ACC112 (cell line): Measurements from ENCODE around the gene TIMM50.

Experiments
- H2AFZ ChIP-seq: fragments of 200-600 bp; sonication (generic); one replicate; pipeline ENCODE4 v1.6.0; 2017; ENCODE audit warnings: antibody characterized with exemption, low read length; ENCODE audit not compliant: unreplicated experiment
- H3K27ac ChIP-seq: fragments of 200-600 bp; sonication (generic); 2 replicates; pipeline ENCODE4 v1.5.1; 2014; ENCODE audit warnings: low read depth, mild to moderate bottlenecking, antibody characterized with exemption, low read length, moderate library complexity
- H3K27me3 ChIP-seq: fragments of 200-600 bp; sonication (generic); 2 replicates; pipeline ENCODE4 v1.6.1; 2014; ENCODE audit warnings: mild to moderate bottlenecking, antibody characterized with exemption, low read length, moderate library complexity, mixed read lengths; ENCODE audit not compliant: insufficient read depth
- H3K36me3 ChIP-seq: fragments of 200-600 bp; sonication (generic); 2 replicates; pipeline ENCODE4 v1.6.1; 2016; ENCODE audit warnings: mild to moderate bottlenecking, antibody characterized with exemption, low read length, moderate library complexity, mixed read lengths; ENCODE audit not compliant: insufficient read depth
- H3K4me1 ChIP-seq: fragments of 200-600 bp; sonication (generic); one replicate; pipeline ENCODE4 v1.6.1; 2016; ENCODE audit warnings: low read length, mixed read lengths; ENCODE audit not compliant: insufficient read depth, unreplicated experiment, control insufficient read depth
- H3K4me3 ChIP-seq: fragments of 200-600 bp; sonication (generic); 2 replicates; pipeline ENCODE4 v1.5.1; 2014; ENCODE audit warnings: mild to moderate bottlenecking, low read depth, low read length
- H3K79me2 ChIP-seq: fragments of 200-600 bp; sonication (generic); one replicate; pipeline ENCODE4 v1.6.0; 2016; ENCODE audit warnings: low read length; ENCODE audit not compliant: control insufficient read depth, unreplicated experiment, insufficient read depth

The TIMM50 gene

GRCh38 chr19:39533003-39533512 lies 52.4 kb downstream of the TIMM50 start:
- Histone ChIP-seq H3K27me3 (no peaks in the 10 kb centered on the region), H3K27ac (no peak overlapping the region), H2AFZ (no peak overlapping the region), H3K36me3 (no peaks in the 10 kb centered on the region), H3K79me2 (peaks cover 14% of the 10 kb centered on the region), H3K4me1 (peaks cover 5% of the 10 kb centered on the region), H3K4me3 (peak overlapping the region; percentile 99; the same call in 1 of the 2 replicates)

- H3K4me3 ChIP-seq = no peak overlapping the region
- no peak overlapping the region for H3K27ac ChIP-seq
- H3K36me3 ChIP-seq = no peaks in the 10 kb centered on the region
- peaks cover 9% of the 10 kb centered on the region for H3K4me1 ChIP-seq
- no peaks in the 10 kb centered on the region for H3K27me3 ChIP-seq
- H2AFZ ChIP-seq = no peak overlapping the region
- H3K79me2 ChIP-seq = peaks cover 21% of the 10 kb centered on the region
Observed at GRCh38 chr19:39533791-39534190, 53.2 kb downstream of the TIMM50 start.

- Histone ChIP-seq H2AFZ (peak overlapping the region; percentile 55), H3K4me3 (peak overlapping the region; percentile 77), H3K4me1 (peaks cover 10% of the 10 kb centered on the region), H3K79me2 (peaks cover 13% of the 10 kb centered on the region), H3K27me3 (no peaks in the 10 kb centered on the region), H3K27ac (no peak overlapping the region), H3K36me3 (no peaks in the 10 kb centered on the region)
Observed at GRCh38 chr19:39539165-39539517, 58.5 kb downstream of the TIMM50 start.

GRCh38 chr19:39539518-39540332 lies 59.1 kb downstream of the TIMM50 start, which contains the start of gene EID2:
Gene EID2, minus strand, starts transcription at chr19:39540161. Its CDS starts 82 bp downstream, at chr19:39540079.
- peaks cover 13% of the 10 kb centered on the region for H3K79me2 ChIP-seq
- peak within 1 kb of the TSS; percentile 73 for H3K27ac ChIP-seq

GRCh38 chr19:39540333-39540673 lies 59.7 kb downstream of the TIMM50 start:
- H3K27me3 ChIP-seq = no peaks in the 10 kb centered on the region
- H3K36me3 ChIP-seq = no peaks in the 10 kb centered on the region
- peak overlapping the region; percentile 83 for H2AFZ ChIP-seq
- H3K4me3 ChIP-seq = peak overlapping the region; percentile 77
- peaks cover 13% of the 10 kb centered on the region for H3K79me2 ChIP-seq
- peaks cover 10% of the 10 kb centered on the region for H3K4me1 ChIP-seq
- H3K27ac ChIP-seq = no peak overlapping the region

More at GRCh38 chr19:39539518-39540332, 59.1 kb downstream of the TIMM50 start, which contains the start of gene EID2:
- peak within 1 kb of the TSS; percentile 83 for H2AFZ ChIP-seq
- no peaks in the 10 kb centered on the region for H3K36me3 ChIP-seq
- H3K27me3 ChIP-seq = no peaks in the 10 kb centered on the region
- peak within 1 kb of the TSS; percentile 77 for H3K4me3 ChIP-seq
- peaks cover 10% of the 10 kb centered on the region for H3K4me1 ChIP-seq
